ENCODE results near the gene SP2. TPM values are rescaled to one million over a fixed set of nuclear protein-coding genes. Genes with fewer than 3 reads are reported as not detected.

The SP2 gene
- total RNA-seq, 2 experiments from 2014 or later = 5.8 to 22.1 TPM

DNA sequence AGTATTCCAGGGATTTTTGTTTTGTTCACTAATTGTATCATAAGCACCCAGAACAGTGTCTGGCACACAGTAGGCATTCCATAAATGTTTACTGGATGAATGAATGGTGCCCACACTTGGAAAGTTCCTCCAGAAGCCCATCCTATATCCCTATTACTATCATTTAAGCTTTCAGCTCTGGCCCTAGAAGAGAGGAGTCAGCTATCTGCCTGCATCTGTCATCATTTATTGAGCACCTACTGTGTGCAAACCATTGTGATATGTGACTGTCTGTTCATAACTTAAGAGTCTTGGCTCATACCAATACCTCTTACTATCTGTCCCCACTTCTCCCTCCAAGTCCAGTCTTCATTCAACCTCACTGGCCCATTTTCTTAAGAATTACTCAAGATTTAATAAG, 25.0 kb upstream of the SP2 start:
- Histone ChIP-seq H3K36me3 (ENCODE audit: insufficient read depth, low read length) (no peaks in the 10 kb centered on the region), H3K9me2 (ENCODE audit: insufficient read depth, low read length) (no peaks in the 10 kb centered on the region), H3K27ac (ENCODE audit: low read depth, low read length, poor library complexity, severe bottlenecking) (no peak overlapping the region), H3K4me2 (ENCODE audit: low read length) (no peak overlapping the region), H3K9me3 (ENCODE audit: low read length) (no peaks in the 10 kb centered on the region), H2AFZ (ENCODE audit: low read length) (no peak overlapping the region), H4K20me1 (ENCODE audit: insufficient read depth, low read length) (no peaks in the 10 kb centered on the region), H3K79me2 (ENCODE audit: insufficient read depth, low read depth, low read length) (no peaks in the 10 kb centered on the region), H3K4me3 (ENCODE audit: low read depth, low read length, poor library complexity, severe bottlenecking) (no peak overlapping the region), H3K4me1 (ENCODE audit: insufficient read depth, low read length, poor library complexity, severe bottlenecking) (no peaks in the 10 kb centered on the region)
- ChIA-PET POLR2A (no interaction called here), CTCF (ENCODE audit: unreplicated experiment) (no interaction called here)
- TF ChIP-seq CTCF (conservative IDR thresholded peaks at IDR 0.05; ENCODE audit: low read length) (no peak), EZH2phosphoT487 (IDR thresholded peaks at IDR 0.05; ENCODE audit: borderline replicate concordance, low read depth, low read length) (no peak)
- no peak for DNase-seq (ENCODE audit: low spot score)
- no TSS peak for BruUV-seq (replicated peaks)
- intact Hi-C loops (cut with micrococcal nuclease; ENCODE audit: unreplicated experiment) = no loop called here

DNA sequence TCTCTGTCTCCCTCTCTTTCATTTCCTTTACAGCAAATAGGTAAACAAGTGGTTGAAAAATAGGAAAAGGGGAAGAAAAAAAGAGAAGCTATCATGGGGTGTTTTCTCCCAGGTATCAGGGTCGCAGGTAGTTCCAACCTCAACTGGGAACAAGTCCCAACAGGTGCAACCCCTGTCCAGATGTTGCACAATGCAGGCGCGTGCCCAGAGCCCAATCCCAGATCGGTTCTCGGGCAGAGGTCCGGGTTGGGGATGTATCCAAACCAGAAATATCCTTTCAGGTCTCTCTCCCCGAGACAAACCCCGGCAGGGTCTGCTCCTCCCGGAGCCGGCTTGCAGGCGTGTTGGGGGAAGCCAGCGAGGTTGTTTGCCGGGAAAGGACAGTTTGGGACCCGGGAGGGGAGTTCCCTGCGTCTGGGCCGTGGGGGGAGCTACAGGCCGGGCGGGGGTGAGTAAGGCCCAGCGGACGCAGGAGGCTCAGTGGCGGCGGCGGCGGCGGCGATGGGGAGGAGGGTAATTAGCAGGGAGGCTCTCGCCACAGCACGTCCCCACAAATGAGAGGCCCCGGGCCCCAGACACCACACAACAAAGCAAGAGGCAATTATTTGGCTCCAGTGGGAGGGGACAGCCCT, 23.9 kb upstream of the SP2 start:
- no peak overlapping the region for H2AFZ ChIP-seq (ENCODE audit: low read length)
- H3K79me2 ChIP-seq (ENCODE audit: insufficient read depth, low read depth, low read length) = no peaks in the 10 kb centered on the region
- POLR2A ChIA-PET = no interaction called here
- no peaks in the 10 kb centered on the region for H4K20me1 ChIP-seq (ENCODE audit: insufficient read depth, low read length)
- CTCF ChIA-PET (ENCODE audit: unreplicated experiment) = no interaction called here
- H3K4me3 ChIP-seq (ENCODE audit: low read depth, low read length, poor library complexity, severe bottlenecking) = no peak overlapping the region
- H3K36me3 ChIP-seq (ENCODE audit: insufficient read depth, low read length) = no peaks in the 10 kb centered on the region
- BruUV-seq (replicated peaks) = no TSS peak
- no peaks in the 10 kb centered on the region for H3K4me1 ChIP-seq (ENCODE audit: insufficient read depth, low read length, poor library complexity, severe bottlenecking)
- H3K9me3 ChIP-seq (ENCODE audit: low read length) = no peaks in the 10 kb centered on the region
- H3K4me2 ChIP-seq (ENCODE audit: low read length) = no peak overlapping the region
- DNase-seq (ENCODE audit: low spot score) = no peak
- H3K9me2 ChIP-seq (ENCODE audit: insufficient read depth, low read length) = no peaks in the 10 kb centered on the region
- no peak for TF ChIP-seq CTCF (conservative IDR thresholded peaks at IDR 0.05; ENCODE audit: low read length)
- no peak for TF ChIP-seq EZH2phosphoT487 (IDR thresholded peaks at IDR 0.05; ENCODE audit: borderline replicate concordance, low read depth, low read length)
- intact Hi-C loops (cut with micrococcal nuclease; ENCODE audit: unreplicated experiment) = no loop called here
- no peak overlapping the region for H3K27ac ChIP-seq (ENCODE audit: low read depth, low read length, poor library complexity, severe bottlenecking)

DNA sequence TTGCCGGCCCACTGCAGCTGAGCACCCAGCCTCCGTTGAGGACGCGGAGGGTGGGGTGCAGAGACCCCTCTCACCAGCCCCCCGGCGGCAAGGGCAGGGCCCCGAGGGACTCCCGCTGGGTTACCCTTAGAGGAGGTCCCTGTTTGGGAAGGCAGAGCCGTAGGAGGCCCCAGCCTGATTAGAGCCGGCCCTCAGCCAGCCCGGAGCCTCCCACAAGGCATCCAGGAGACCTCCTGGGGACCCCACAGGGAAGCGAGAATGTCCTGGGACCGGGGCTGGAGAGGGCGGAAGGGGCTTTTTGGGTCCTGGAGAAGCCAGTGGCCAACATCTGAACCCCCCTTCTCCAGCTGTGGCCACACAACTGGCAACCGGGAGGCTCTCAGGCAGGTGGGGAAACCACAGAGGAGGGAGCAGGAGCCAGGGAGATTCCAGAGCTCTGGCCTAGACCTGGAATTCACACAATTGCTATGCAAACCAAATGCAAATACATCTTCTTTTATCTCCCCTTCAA, 23.3 kb upstream of the SP2 start:
- no peak for DNase-seq (ENCODE audit: low spot score)
- TF ChIP-seq CTCF (conservative IDR thresholded peaks at IDR 0.05; ENCODE audit: low read length) (no peak), EZH2phosphoT487 (IDR thresholded peaks at IDR 0.05; ENCODE audit: borderline replicate concordance, low read depth, low read length) (no peak)
- no peaks in the 10 kb centered on the region for H3K79me2 ChIP-seq (ENCODE audit: insufficient read depth, low read depth, low read length)
- intact Hi-C loops (cut with micrococcal nuclease; ENCODE audit: unreplicated experiment) = no loop called here
- no peaks in the 10 kb centered on the region for H3K9me2 ChIP-seq (ENCODE audit: insufficient read depth, low read length)
- no peak overlapping the region for H3K27ac ChIP-seq (ENCODE audit: low read depth, low read length, poor library complexity, severe bottlenecking)
- H3K9me3 ChIP-seq (ENCODE audit: low read length) = no peaks in the 10 kb centered on the region
- H3K4me2 ChIP-seq (ENCODE audit: low read length) = no peak overlapping the region
- no peaks in the 10 kb centered on the region for H4K20me1 ChIP-seq (ENCODE audit: insufficient read depth, low read length)
- CTCF ChIA-PET (ENCODE audit: unreplicated experiment) = no interaction called here
- no TSS peak for BruUV-seq (replicated peaks)
- H2AFZ ChIP-seq (ENCODE audit: low read length) = no peak overlapping the region
- H3K36me3 ChIP-seq (ENCODE audit: insufficient read depth, low read length) = no peaks in the 10 kb centered on the region
- no peak overlapping the region for H3K4me3 ChIP-seq (ENCODE audit: low read depth, low read length, poor library complexity, severe bottlenecking)
- H3K4me1 ChIP-seq (ENCODE audit: insufficient read depth, low read length, poor library complexity, severe bottlenecking) = no peaks in the 10 kb centered on the region
- POLR2A ChIA-PET = no interaction called here
